ENCODE data around the gene LRRC45.

The LRRC45 gene

DNA sequence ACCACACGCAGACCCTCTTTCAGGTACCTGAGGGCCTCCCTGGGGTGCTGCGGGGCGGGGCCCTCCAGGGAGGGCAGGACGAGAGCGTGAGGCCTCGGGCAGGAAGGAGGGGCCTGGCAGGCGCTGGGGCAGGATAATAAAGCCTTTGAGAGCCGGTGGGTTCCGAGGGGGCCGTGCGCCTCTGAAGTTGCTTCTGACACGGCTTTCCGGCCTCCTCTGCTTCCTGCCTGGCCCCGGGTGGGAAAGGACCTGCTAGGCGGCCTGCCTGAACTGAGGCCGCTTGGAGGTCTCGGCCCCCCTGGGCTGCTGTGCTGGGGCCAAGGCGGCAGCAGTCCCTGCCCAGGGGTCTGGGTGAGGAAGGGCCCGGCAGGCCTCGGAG is 10.9 kb upstream of the LRRC45 start:
- H3K9ac ChIP-seq (ENCODE audit: low read length), result no peak overlapping the region
- no peaks in the 10 kb centered on the region for H3K36me3 ChIP-seq (ENCODE audit: control insufficient read depth, low read depth, low read length)
- H3K27ac ChIP-seq (ENCODE audit: low read length), result no peak overlapping the region
- H3K4me3 ChIP-seq (ENCODE audit: low read length), result no peak overlapping the region
- no peaks in the 10 kb centered on the region for H3K9me3 ChIP-seq (ENCODE audit: control insufficient read depth, low read depth, low read length)
- H3K4me1 ChIP-seq (ENCODE audit: control insufficient read depth, low read depth, low read length), result no peaks in the 10 kb centered on the region
- H3K27me3 ChIP-seq (ENCODE audit: control insufficient read depth, insufficient read depth, low read length), result no peaks in the 10 kb centered on the region

DNA sequence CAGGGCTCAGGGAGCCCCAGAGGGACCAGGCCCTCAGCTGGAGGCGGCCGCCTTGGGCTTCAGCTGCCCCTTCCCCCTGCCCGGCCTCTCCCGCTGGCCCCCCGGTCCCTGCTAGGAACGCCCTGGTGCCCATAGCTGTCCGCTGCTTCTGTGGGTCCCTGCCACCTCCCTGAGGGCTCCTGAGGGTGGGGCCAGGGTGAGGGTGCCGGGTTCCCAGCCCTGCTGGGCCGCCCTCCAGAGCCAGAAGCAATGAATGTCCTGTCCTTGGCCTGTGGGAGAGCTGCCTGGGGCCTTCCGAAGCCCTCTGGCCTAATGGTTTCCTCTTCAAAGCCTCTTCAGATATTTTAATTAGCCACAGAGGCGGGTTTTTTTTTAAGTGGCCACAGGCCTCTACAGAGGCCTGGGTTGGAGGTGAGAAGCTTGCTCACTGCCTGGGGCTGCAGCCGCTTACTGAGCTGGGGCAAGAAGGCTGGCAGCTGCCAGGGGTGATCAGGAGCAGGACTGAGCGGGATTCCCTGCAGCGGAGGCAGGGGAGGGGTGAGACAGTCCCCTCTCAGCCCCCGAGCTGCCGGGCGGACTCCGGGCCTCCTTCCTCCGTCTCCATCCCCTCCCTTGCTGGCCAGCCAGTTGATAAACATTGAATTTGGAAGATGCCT is 10.3 kb upstream of the LRRC45 start:
- Histone ChIP-seq H3K27ac (ENCODE audit: low read length) (no peak overlapping the region), H3K4me3 (ENCODE audit: low read length) (no peak overlapping the region), H3K9me3 (ENCODE audit: control insufficient read depth, low read depth, low read length) (no peaks in the 10 kb centered on the region), H3K9ac (ENCODE audit: low read length) (no peak overlapping the region), H3K27me3 (ENCODE audit: control insufficient read depth, insufficient read depth, low read length) (no peaks in the 10 kb centered on the region), H3K36me3 (ENCODE audit: control insufficient read depth, low read depth, low read length) (no peaks in the 10 kb centered on the region), H3K4me1 (ENCODE audit: control insufficient read depth, low read depth, low read length) (no peaks in the 10 kb centered on the region)

DNA sequence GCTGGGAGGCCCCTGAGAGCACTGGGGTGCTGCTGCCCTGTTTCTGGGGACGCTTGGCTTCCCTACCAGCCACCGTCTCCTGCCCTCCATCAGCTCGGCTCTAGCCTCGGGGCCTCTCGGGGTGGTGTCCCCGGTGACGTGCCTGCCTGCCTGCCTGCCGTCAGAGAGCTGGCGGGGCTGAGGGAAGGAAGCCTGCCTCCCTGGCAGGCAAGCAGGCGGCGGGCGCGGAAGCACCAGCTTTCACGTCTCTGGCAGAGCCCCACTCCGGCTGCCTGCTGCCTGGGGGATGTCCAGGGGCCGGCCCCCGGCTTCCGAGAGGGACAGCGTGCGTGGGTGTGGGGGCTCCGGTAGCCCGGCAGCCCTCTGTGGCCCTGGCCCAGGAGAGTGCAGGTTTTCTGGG is 9.8 kb upstream of the LRRC45 start:
- H3K27ac ChIP-seq (ENCODE audit: low read length), result no peak overlapping the region
- peaks cover 1% of the 10 kb centered on the region for H3K36me3 ChIP-seq (ENCODE audit: control insufficient read depth, low read depth, low read length)
- no peaks in the 10 kb centered on the region for H3K27me3 ChIP-seq (ENCODE audit: control insufficient read depth, insufficient read depth, low read length)
- H3K9ac ChIP-seq (ENCODE audit: low read length), result no peak overlapping the region
- H3K4me1 ChIP-seq (ENCODE audit: control insufficient read depth, low read depth, low read length), result no peaks in the 10 kb centered on the region
- H3K9me3 ChIP-seq (ENCODE audit: control insufficient read depth, low read depth, low read length), result no peaks in the 10 kb centered on the region
- H3K4me3 ChIP-seq (ENCODE audit: low read length), result no peak overlapping the region

- H3K9ac ChIP-seq (ENCODE audit: low read length), result no peak overlapping the region
- H3K27ac ChIP-seq (ENCODE audit: low read length), result no peak overlapping the region
- H3K4me1 ChIP-seq (ENCODE audit: control insufficient read depth, low read depth, low read length), result no peaks in the 10 kb centered on the region
- H3K4me3 ChIP-seq (ENCODE audit: low read length), result no peak overlapping the region
- H3K9me3 ChIP-seq (ENCODE audit: control insufficient read depth, low read depth, low read length), result no peaks in the 10 kb centered on the region
- no peaks in the 10 kb centered on the region for H3K27me3 ChIP-seq (ENCODE audit: control insufficient read depth, insufficient read depth, low read length)
- H3K36me3 ChIP-seq (ENCODE audit: control insufficient read depth, low read depth, low read length), result peaks cover 6% of the 10 kb centered on the region
These were observed 9.3 kb upstream of the LRRC45 start for GRCh38 chr17:82013772-82014321.

- Histone ChIP-seq H3K27ac (ENCODE audit: low read length) (no peak overlapping the region), H3K27me3 (ENCODE audit: control insufficient read depth, insufficient read depth, low read length) (no peaks in the 10 kb centered on the region), H3K4me3 (ENCODE audit: low read length) (no peak overlapping the region), H3K36me3 (ENCODE audit: control insufficient read depth, low read depth, low read length) (peaks cover 6% of the 10 kb centered on the region), H3K9me3 (ENCODE audit: control insufficient read depth, low read depth, low read length) (no peaks in the 10 kb centered on the region), H3K9ac (ENCODE audit: low read length) (no peak overlapping the region), H3K4me1 (ENCODE audit: control insufficient read depth, low read depth, low read length) (no peaks in the 10 kb centered on the region)
These were observed 8.7 kb upstream of the LRRC45 start for GRCh38 chr17:82014432-82014831.

GRCh38 chr17:82014971-82015310 is 8.2 kb upstream of the LRRC45 start:
- H3K36me3 ChIP-seq (ENCODE audit: control insufficient read depth, low read depth, low read length), result peaks cover 6% of the 10 kb centered on the region
- H3K27me3 ChIP-seq (ENCODE audit: control insufficient read depth, insufficient read depth, low read length), result no peaks in the 10 kb centered on the region
- no peak overlapping the region for H3K9ac ChIP-seq (ENCODE audit: low read length)
- H3K4me1 ChIP-seq (ENCODE audit: control insufficient read depth, low read depth, low read length), result no peaks in the 10 kb centered on the region
- no peaks in the 10 kb centered on the region for H3K9me3 ChIP-seq (ENCODE audit: control insufficient read depth, low read depth, low read length)
- no peak overlapping the region for H3K4me3 ChIP-seq (ENCODE audit: low read length)
- H3K27ac ChIP-seq (ENCODE audit: low read length), result no peak overlapping the region

DNA sequence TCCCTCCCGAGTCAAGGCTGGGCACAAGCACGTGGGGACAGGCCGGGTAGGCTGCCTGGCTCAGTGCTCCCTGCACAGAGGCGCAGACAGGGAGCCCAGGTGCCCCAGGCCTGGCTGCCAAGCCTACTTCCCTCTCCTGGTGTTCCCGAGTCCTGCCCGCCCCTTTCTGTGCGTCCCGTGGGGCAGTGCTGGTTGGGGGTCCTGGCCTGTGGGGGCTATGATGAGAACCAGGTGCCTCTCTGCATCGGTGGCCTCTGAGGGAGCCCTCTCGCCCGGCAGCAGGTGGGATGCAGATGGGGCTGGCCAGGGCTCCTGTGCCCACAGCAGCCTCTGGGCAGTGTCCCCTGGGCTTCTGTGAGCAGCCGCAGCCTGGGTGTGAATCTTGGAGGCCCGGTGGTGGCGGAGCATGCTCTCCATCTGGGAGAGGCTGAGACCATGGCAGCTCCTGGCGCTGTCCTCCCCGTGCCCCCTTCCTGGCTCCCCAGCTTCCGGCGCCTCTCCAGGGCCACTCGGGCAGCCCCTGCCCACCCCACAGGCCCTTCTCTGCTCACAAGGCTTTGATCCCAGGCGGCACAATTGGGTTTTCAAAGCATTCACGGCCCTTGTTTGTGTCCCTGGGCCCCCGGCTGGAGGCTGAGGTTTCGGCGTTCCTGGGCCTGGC is 7.7 kb upstream of the LRRC45 start:
- H3K27ac ChIP-seq (ENCODE audit: low read length), result no peak overlapping the region
- peaks cover 6% of the 10 kb centered on the region for H3K36me3 ChIP-seq (ENCODE audit: control insufficient read depth, low read depth, low read length)
- H3K9ac ChIP-seq (ENCODE audit: low read length), result no peak overlapping the region
- H3K4me3 ChIP-seq (ENCODE audit: low read length), result no peak overlapping the region
- H3K4me1 ChIP-seq (ENCODE audit: control insufficient read depth, low read depth, low read length), result no peaks in the 10 kb centered on the region
- no peaks in the 10 kb centered on the region for H3K27me3 ChIP-seq (ENCODE audit: control insufficient read depth, insufficient read depth, low read length)
- H3K9me3 ChIP-seq (ENCODE audit: control insufficient read depth, low read depth, low read length), result no peaks in the 10 kb centered on the region

DNA sequence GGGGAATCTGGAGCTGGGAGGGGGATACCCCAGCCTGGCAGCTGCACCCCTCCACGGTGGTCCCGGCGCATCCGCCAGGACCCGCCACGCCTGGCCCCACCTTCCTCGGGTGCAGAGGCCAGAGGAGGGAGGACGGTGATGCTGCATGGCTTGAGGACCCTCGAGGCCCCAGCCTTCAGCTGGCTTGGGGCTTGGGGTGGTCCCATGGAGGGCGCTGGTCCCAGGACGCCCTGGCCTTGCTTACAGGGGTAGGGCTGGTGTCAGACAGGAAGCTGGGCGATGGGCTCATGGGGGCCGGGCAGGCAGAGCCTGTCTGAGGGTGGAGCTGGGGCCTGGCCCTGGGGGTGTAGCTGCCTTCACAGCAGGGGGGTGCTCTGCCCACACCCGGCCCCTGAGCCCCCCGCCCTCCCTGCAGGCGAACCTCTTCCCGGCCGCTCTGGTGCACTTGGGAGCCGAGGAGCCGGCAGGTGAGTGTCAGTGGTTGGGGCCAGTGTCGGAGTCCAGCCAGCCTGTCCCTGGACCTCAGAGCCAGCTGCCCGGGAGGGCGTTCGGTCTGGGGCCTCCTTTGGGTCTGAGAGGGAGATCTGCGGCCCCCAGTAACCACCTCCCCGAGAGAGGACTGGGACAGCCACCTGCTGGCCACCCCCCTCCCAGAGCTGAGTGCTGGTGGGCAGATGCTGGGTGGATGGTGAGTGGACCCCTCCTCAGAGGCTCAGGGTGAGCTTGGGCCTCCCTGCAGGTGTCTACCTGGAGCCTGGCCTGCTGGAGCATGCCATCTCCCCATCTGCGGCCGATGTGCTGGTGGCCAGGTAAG is 6.8 kb upstream of the LRRC45 start:
- Histone ChIP-seq H3K27me3 (ENCODE audit: control insufficient read depth, insufficient read depth, low read length) (no peaks in the 10 kb centered on the region), H3K4me1 (ENCODE audit: control insufficient read depth, low read depth, low read length) (no peaks in the 10 kb centered on the region), H3K4me3 (ENCODE audit: low read length) (no peak overlapping the region), H3K36me3 (ENCODE audit: control insufficient read depth, low read depth, low read length) (peaks cover 6% of the 10 kb centered on the region), H3K9me3 (ENCODE audit: control insufficient read depth, low read depth, low read length) (no peaks in the 10 kb centered on the region), H3K27ac (ENCODE audit: low read length) (no peak overlapping the region), H3K9ac (ENCODE audit: low read length) (no peak overlapping the region)

DNA sequence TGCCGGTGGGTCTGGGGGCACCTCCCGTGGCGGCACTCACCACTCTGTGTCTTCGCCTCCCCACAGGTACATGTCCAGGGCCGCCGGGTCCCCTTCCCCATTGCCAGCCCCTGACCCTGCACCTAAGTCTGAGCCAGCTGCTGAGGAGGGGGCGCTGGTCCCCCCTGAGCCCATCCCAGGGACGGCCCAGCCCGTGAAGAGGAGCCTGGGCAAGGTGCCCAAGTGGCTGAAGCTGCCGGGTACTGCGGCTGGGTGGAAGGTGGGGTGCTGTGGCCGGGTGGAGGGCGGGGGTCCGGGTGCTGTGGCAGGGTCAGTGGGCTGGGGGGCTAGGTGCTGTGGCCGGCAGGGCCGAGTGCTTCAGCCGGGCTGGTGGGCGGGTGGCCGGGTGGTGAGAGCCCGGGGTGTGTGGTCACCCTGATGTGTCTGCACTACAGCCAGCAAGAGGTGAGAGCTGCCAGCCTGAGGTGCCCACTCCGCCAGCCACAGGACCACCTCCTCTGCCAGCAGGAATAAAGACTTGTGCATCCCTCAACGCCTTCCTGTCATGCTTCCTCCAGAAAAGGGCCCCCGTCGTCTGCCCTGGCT is 6.1 kb upstream of the LRRC45 start:
- Histone ChIP-seq H3K27ac (ENCODE audit: low read length) (no peak overlapping the region), H3K4me1 (ENCODE audit: control insufficient read depth, low read depth, low read length) (peaks cover 5% of the 10 kb centered on the region), H3K9me3 (ENCODE audit: control insufficient read depth, low read depth, low read length) (no peaks in the 10 kb centered on the region), H3K4me3 (ENCODE audit: low read length) (no peak overlapping the region), H3K27me3 (ENCODE audit: control insufficient read depth, insufficient read depth, low read length) (no peaks in the 10 kb centered on the region), H3K36me3 (ENCODE audit: control insufficient read depth, low read depth, low read length) (peaks cover 6% of the 10 kb centered on the region), H3K9ac (ENCODE audit: low read length) (no peak overlapping the region)

DNA sequence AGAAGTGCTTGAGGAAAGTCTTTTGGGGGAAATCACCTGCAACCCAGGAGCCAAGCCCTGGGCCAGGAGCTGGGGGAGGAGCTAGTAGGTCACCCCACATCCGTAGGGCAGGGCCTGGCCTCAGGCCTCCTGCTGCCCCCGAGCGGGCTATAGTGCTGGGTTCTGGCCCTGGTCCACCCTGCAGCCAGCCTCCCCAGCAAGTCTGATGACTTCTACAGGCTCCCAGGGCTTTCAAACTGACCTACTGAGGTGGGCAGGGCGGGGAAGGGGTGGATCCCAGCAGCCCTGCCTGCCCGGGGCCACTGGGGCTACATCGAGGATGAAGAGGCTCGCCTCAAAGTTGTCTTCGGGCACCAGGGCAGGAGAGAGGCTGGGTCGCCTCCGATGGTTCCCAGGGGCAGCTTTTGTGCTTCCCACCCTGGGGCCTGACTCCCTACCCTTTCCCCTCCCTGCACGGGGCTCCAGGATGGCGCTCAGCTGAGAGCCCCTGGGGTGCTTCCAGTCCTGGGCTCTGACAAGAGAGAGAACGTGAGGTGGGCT is 5.4 kb upstream of the LRRC45 start:
- peaks cover 6% of the 10 kb centered on the region for H3K36me3 ChIP-seq (ENCODE audit: control insufficient read depth, low read depth, low read length)
- H3K4me3 ChIP-seq (ENCODE audit: low read length), result no peak overlapping the region
- no peak overlapping the region for H3K27ac ChIP-seq (ENCODE audit: low read length)
- peaks cover 5% of the 10 kb centered on the region for H3K4me1 ChIP-seq (ENCODE audit: control insufficient read depth, low read depth, low read length)
- no peaks in the 10 kb centered on the region for H3K27me3 ChIP-seq (ENCODE audit: control insufficient read depth, insufficient read depth, low read length)
- H3K9ac ChIP-seq (ENCODE audit: low read length), result no peak overlapping the region
- H3K9me3 ChIP-seq (ENCODE audit: control insufficient read depth, low read depth, low read length), result no peaks in the 10 kb centered on the region

Measured in iPS-18a (cell line).